ENCODE data around the gene KIAA1614.

Gene KIAA1614

GRCh38 chr1:180921891-180922630 is 9.4 kb downstream of the KIAA1614 start:
- no peak for TF ChIP-seq MYC (IDR thresholded peaks at IDR 0.05; ENCODE audit: low read depth, low read length)
- TF ChIP-seq MAX (IDR thresholded peaks at IDR 0.05; ENCODE audit: low read depth, low read length): no peak
- TF ChIP-seq CTCF (IDR thresholded peaks at IDR 0.05; ENCODE audit: low read depth, low read length): no peak
- TF ChIP-seq POLR2A (IDR thresholded peaks at IDR 0.05; ENCODE audit: extremely low read depth, insufficient read length): no peak
- DNase-seq (ENCODE audit: low read depth): no peak

GRCh38 chr1:180922631-180923015 is 9.9 kb downstream of the KIAA1614 start:
- no peak for DNase-seq (ENCODE audit: low read depth)
- TF ChIP-seq POLR2A (IDR thresholded peaks at IDR 0.05; ENCODE audit: extremely low read depth, insufficient read length) (no peak), MYC (IDR thresholded peaks at IDR 0.05; ENCODE audit: low read depth, low read length) (no peak), CTCF (IDR thresholded peaks at IDR 0.05; ENCODE audit: low read depth, low read length) (no peak), MAX (IDR thresholded peaks at IDR 0.05; ENCODE audit: low read depth, low read length) (no peak)
- H3K4me3 ChIP-seq (ENCODE audit: low read depth, low read length): no peak overlapping the region

More at GRCh38 chr1:180921891-180922630, 9.4 kb downstream of the KIAA1614 start:
- no peak overlapping the region for H3K4me3 ChIP-seq (ENCODE audit: low read depth, low read length)

- TF ChIP-seq POLR2A (IDR thresholded peaks at IDR 0.05; ENCODE audit: extremely low read depth, insufficient read length): no peak
- TF ChIP-seq MYC (IDR thresholded peaks at IDR 0.05; ENCODE audit: low read depth, low read length): no peak
- TF ChIP-seq CTCF (IDR thresholded peaks at IDR 0.05; ENCODE audit: low read depth, low read length): no peak
- no peak for TF ChIP-seq MAX (IDR thresholded peaks at IDR 0.05; ENCODE audit: low read depth, low read length)
- DNase-seq (ENCODE audit: low read depth): peak; percentile 66
- no peak overlapping the region for H3K4me3 ChIP-seq (ENCODE audit: low read depth, low read length)
Observed at GRCh38 chr1:180923021-180923841, 10.5 kb downstream of the KIAA1614 start.

GRCh38 chr1:180923887-180924286 is 11.2 kb downstream of the KIAA1614 start:
- H3K4me3 ChIP-seq (ENCODE audit: low read depth, low read length): no peak overlapping the region
- TF ChIP-seq POLR2A (IDR thresholded peaks at IDR 0.05; ENCODE audit: extremely low read depth, insufficient read length) (no peak), CTCF (IDR thresholded peaks at IDR 0.05; ENCODE audit: low read depth, low read length) (no peak), MAX (IDR thresholded peaks at IDR 0.05; ENCODE audit: low read depth, low read length) (no peak), MYC (IDR thresholded peaks at IDR 0.05; ENCODE audit: low read depth, low read length) (no peak)
- DNase-seq (ENCODE audit: low read depth): no peak

GRCh38 chr1:180924939-180925338 is 12.2 kb downstream of the KIAA1614 start:
- TF ChIP-seq MYC (IDR thresholded peaks at IDR 0.05; ENCODE audit: low read depth, low read length) (no peak), POLR2A (IDR thresholded peaks at IDR 0.05; ENCODE audit: extremely low read depth, insufficient read length) (no peak), MAX (IDR thresholded peaks at IDR 0.05; ENCODE audit: low read depth, low read length) (no peak), CTCF (IDR thresholded peaks at IDR 0.05; ENCODE audit: low read depth, low read length) (no peak)

More at GRCh38 chr1:180924939-180925338, 12.2 kb downstream of the KIAA1614 start:
- H3K4me3 ChIP-seq (ENCODE audit: low read depth, low read length): no peak overlapping the region
- no peak for DNase-seq (ENCODE audit: low read depth)

Measured in NB4 (cell line).